SU-DHL-6 (cell line): ENCODE data around the gene C12orf60.

Experiments
- H2AFZ ChIP-seq: fragments of 200-600 bp; sonication (generic); 2 replicates; pipeline ENCODE4 v1.6.1; 2014; ENCODE audit warnings: low read depth, mild to moderate bottlenecking, moderate library complexity, mixed read lengths, antibody characterized with exemption, low read length; ENCODE audit not compliant: severe bottlenecking
- H3F3A ChIP-seq: fragments of 200-600 bp; shearing (Covaris generic); 2 replicates; pipeline ENCODE4 v1.6.0; 2016; ENCODE audit warnings: antibody characterized with exemption, mild to moderate bottlenecking; ENCODE audit not compliant: insufficient read depth
- H3K27ac ChIP-seq: fragments of 200-600 bp; sonication (generic); 2 replicates; pipeline ENCODE4 v1.5.1; 2016; ENCODE audit warnings: low read depth, mild to moderate bottlenecking, low read length, moderate library complexity, mixed read lengths
- H3K27me3 ChIP-seq: fragments of 200-600 bp; sonication (generic), shearing (Covaris generic); 2 replicates; pipeline ENCODE4 v1.6.0; 2014; ENCODE audit warnings: mild to moderate bottlenecking, low read length
- H3K36me3 ChIP-seq: fragments of 200-600 bp; sonication (generic); 2 replicates; pipeline ENCODE4 v1.6.1; 2014; ENCODE audit warnings: mild to moderate bottlenecking, low read length, mixed read lengths
- H3K4me2 ChIP-seq: fragments of 300-600, 200-600 bp; shearing (Covaris generic), sonication (generic); 2 replicates; pipeline ENCODE4 v1.6.0; 2014; ENCODE audit warnings: low read length, low read depth, mild to moderate bottlenecking; ENCODE audit not compliant: poor library complexity, severe bottlenecking
- H3K4me3 ChIP-seq: fragments of 200-600 bp; sonication (generic); 2 replicates; pipeline ENCODE4 v1.5.1; 2014; ENCODE audit warnings: antibody characterized with exemption, low read length, mild to moderate bottlenecking, mixed read lengths; ENCODE audit not compliant: insufficient read depth, poor library complexity, severe bottlenecking
- H3K79me2 ChIP-seq: fragments of 200-600 bp; sonication (generic); 2 replicates; pipeline ENCODE4 v1.6.1; 2014; ENCODE audit warnings: mild to moderate bottlenecking, low read length, moderate library complexity; ENCODE audit not compliant: insufficient read depth
- H3K9ac ChIP-seq: fragments of 200-600 bp; sonication (generic); 2 replicates; pipeline ENCODE4 v1.7.0; 2014; ENCODE audit warnings: mild to moderate bottlenecking, low read length
- H3K9me2 ChIP-seq: fragments of 200-600 bp; sonication (generic); replicated peaks from 2 replicates; pipeline ENCODE4 v1.6.1; 2014; ENCODE audit warnings: low read length; ENCODE audit not compliant: insufficient read depth
- H3K9me3 ChIP-seq: fragments of 200-600 bp; sonication (generic); 2 replicates; pipeline ENCODE4 v1.6.1; 2014; ENCODE audit warnings: low read length, mixed read lengths; ENCODE audit not compliant: insufficient read depth
- H4K20me1 ChIP-seq: fragments of 200-600 bp; sonication (generic); 2 replicates; pipeline ENCODE4 v1.6.1; 2014; ENCODE audit warnings: low read depth, mild to moderate bottlenecking, antibody characterized with exemption, low read length, moderate library complexity, mixed read lengths
- EZH2phosphoT487 ChIP-seq: fragments of 200-600 bp; sonication (generic), shearing (Covaris generic); conservative IDR thresholded peaks from 2 replicates; pipeline ENCODE4 v1.6.1; 2018; ENCODE audit warnings: mild to moderate bottlenecking, antibody characterized with exemption, low read length, moderate library complexity, mixed read lengths
- TF ChIP-seq, protein P1 (sequence below): fragments of 200-600 bp; sonication (generic); IDR thresholded peaks from one replicate; pipeline ENCODE4 v1.5.1; 2017; ENCODE audit warnings: antibody characterized with exemption, mild to moderate bottlenecking, low read length, moderate library complexity; ENCODE audit not compliant: insufficient read depth, poor library complexity, severe bottlenecking

C12orf60 gene

DNA sequence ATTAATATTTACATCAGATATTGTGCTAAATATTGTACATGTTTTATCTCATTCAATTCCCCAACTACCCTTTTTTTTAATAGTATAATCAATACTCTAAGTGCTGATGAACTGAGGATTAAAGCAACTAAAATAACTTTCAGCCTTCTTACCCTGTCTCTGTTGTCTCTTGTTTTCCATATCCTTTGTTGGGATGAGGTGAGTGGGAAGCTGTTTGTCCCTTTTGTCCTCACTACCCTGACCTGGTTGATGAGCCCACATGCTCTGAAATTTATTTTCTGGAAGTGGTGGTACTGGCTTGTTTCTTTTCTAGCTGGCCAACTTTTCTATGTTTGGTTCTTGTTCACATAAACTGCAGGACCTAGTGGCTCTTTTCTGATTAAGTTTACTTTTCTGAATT, 49.4 kb downstream of the C12orf60 start:
- Histone ChIP-seq H3F3A (no peaks in the 10 kb centered on the region), H4K20me1 (no peaks in the 10 kb centered on the region), H3K27me3 (no peaks in the 10 kb centered on the region), H3K4me2 (no peak overlapping the region), H3K4me3 (no peak overlapping the region), H3K79me2 (no peaks in the 10 kb centered on the region), H3K9me2 (no peaks in the 10 kb centered on the region), H3K27ac (no peak overlapping the region), H3K36me3 (no peaks in the 10 kb centered on the region), H3K9me3 (no peaks in the 10 kb centered on the region), H3K9ac (no peak overlapping the region), H2AFZ (no peak overlapping the region)
- TF ChIP-seq, protein P1, sequence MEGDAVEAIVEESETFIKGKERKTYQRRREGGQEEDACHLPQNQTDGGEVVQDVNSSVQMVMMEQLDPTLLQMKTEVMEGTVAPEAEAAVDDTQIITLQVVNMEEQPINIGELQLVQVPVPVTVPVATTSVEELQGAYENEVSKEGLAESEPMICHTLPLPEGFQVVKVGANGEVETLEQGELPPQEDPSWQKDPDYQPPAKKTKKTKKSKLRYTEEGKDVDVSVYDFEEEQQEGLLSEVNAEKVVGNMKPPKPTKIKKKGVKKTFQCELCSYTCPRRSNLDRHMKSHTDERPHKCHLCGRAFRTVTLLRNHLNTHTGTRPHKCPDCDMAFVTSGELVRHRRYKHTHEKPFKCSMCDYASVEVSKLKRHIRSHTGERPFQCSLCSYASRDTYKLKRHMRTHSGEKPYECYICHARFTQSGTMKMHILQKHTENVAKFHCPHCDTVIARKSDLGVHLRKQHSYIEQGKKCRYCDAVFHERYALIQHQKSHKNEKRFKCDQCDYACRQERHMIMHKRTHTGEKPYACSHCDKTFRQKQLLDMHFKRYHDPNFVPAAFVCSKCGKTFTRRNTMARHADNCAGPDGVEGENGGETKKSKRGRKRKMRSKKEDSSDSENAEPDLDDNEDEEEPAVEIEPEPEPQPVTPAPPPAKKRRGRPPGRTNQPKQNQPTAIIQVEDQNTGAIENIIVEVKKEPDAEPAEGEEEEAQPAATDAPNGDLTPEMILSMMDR = no peak
- no peak for TF ChIP-seq EZH2phosphoT487

DNA sequence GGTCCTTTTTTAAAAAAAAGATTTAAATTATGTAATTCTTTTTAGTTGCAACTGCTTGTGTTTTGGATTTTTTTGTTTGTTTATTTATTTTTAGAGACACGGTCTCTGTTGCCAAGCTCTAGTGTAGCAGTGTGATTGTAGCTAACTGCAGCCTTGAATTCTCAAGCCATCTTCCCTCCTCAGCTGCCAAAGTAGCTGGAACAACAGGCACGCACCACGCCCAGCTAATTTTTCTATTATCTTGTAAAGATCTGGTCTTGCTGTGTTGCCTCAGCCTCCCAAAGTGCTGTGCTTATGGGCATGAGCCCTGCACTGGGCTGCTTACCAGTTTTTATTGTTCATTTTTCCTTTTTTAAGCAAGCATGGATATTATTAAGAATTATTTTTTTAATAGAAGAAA, 50.5 kb downstream of the C12orf60 start:
- TF ChIP-seq, protein P1 = no peak
- no peak for TF ChIP-seq EZH2phosphoT487
- Histone ChIP-seq H3K9me2 (no peaks in the 10 kb centered on the region), H3K9me3 (no peaks in the 10 kb centered on the region), H3K4me3 (no peak overlapping the region), H3K27me3 (no peaks in the 10 kb centered on the region), H3K4me2 (no peak overlapping the region), H2AFZ (no peak overlapping the region), H3K9ac (no peak overlapping the region), H4K20me1 (no peaks in the 10 kb centered on the region), H3K79me2 (no peaks in the 10 kb centered on the region), H3F3A (no peaks in the 10 kb centered on the region), H3K36me3 (no peaks in the 10 kb centered on the region), H3K27ac (no peak overlapping the region)

DNA sequence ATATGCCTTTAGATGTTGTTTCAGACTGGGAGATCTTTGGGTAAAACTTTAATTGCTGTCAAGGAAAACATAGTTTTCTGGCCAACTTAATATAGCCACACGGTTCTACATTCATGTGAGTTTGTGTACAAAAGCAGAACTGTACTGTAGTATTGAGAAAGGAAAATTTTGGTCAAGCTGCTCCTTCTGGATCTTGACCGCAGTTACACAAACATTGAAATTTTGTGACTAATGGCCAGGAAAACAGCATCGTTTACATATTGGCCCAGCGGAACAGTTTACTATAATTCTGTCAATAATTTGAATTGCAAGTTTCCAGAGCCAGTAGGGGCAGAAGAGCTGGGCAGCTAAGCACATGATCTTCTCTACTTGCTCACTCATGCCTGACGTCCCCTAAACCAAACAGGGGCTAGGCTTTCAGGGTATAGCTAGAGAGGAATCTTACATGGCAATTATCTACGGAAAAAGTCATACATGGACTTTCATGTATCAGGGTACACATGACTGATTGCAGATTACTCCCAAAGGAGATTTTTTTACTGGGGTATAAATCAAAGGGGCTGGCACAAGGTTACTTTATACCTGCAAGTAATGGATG, 51.2 kb downstream of the C12orf60 start:
- no peaks in the 10 kb centered on the region for H3K9me2 ChIP-seq
- H3F3A ChIP-seq = no peaks in the 10 kb centered on the region
- no peaks in the 10 kb centered on the region for H3K79me2 ChIP-seq
- no peaks in the 10 kb centered on the region for H3K36me3 ChIP-seq
- no peaks in the 10 kb centered on the region for H4K20me1 ChIP-seq
- H2AFZ ChIP-seq = no peak overlapping the region
- peak overlapping the region; percentile 50 for H3K4me2 ChIP-seq
- TF ChIP-seq, protein P1 = no peak
- TF ChIP-seq EZH2phosphoT487 = no peak
- 0 out of 2 replicates have a peak overlapping the region, but pooled peaks have one; percentile 4 for H3K9ac ChIP-seq
- H3K27me3 ChIP-seq = no peaks in the 10 kb centered on the region
- peak overlapping the region; percentile 63 for H3K27ac ChIP-seq
- H3K4me3 ChIP-seq = no peak overlapping the region
- no peaks in the 10 kb centered on the region for H3K9me3 ChIP-seq
